Thyroid gland (tissue), 4 donors: ENCODE data around the gene FBXL17.

Experiments used
- POLR2A ChIP-seq, 2 donors: fragments of 450-650 bp; IDR thresholded peaks; one replicate each; pipeline ENCODE4 v1.6.1; 2017; ENCODE audit warnings: antibody characterized with exemption in 2 of 2, mild to moderate bottlenecking in 2 of 2, moderate library complexity in 1 of 2
- TF ChIP-seq, protein P1 (sequence below), 6 experiments: fragments of 200-600 bp in 3 of 6; fragments of 450-650 bp in 3 of 6; sonication (generic) in 3 of 6; IDR thresholded peaks; one replicate each; pipeline ENCODE4 v1.5.1; 2016 to 2019; ENCODE audit warnings: antibody characterized with exemption in 6 of 6, mild to moderate bottlenecking in 2 of 6, inconsistent platforms in 1 of 6, moderate library complexity in 1 of 6

DNA sequence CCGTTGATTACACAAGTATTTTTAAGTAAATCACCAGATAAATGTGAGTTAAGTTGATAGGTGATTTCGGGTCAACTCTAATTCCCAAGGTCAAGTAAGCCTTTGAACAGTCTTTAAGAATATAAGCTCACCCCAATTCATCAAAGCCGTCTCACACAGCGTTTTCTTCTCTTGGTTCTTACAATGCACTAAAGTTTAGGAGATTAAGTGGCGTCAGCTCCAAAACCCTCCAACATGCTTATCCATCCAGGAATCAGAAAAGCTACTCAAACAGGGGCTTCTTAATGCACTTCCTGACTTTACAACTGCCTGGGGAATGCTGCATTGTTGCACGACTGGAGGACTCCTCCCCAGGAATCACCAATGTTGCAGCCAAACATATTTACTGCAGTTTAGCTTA, 505.0 kb downstream of the FBXL17 start:
- TF ChIP-seq, protein P1, sequence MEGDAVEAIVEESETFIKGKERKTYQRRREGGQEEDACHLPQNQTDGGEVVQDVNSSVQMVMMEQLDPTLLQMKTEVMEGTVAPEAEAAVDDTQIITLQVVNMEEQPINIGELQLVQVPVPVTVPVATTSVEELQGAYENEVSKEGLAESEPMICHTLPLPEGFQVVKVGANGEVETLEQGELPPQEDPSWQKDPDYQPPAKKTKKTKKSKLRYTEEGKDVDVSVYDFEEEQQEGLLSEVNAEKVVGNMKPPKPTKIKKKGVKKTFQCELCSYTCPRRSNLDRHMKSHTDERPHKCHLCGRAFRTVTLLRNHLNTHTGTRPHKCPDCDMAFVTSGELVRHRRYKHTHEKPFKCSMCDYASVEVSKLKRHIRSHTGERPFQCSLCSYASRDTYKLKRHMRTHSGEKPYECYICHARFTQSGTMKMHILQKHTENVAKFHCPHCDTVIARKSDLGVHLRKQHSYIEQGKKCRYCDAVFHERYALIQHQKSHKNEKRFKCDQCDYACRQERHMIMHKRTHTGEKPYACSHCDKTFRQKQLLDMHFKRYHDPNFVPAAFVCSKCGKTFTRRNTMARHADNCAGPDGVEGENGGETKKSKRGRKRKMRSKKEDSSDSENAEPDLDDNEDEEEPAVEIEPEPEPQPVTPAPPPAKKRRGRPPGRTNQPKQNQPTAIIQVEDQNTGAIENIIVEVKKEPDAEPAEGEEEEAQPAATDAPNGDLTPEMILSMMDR (IDR thresholded peaks at IDR 0.05), result no peak
- no peak for TF ChIP-seq POLR2A (IDR thresholded peaks at IDR 0.05)
